WTC11 (cell line): ENCODE results near the gene HACD1.

Experiments used
- CTCF ChIP-seq: fragments of 200-600 bp; IDR thresholded peaks from 2 replicates; pipeline ENCODE4 v1.8.0; 2022; ENCODE audit warnings: antibody characterized with exemption
- NR3C1 ChIP-seq: sonication (generic); formaldehyde crosslinking; conservative IDR thresholded peaks from 2 replicates; pipeline ENCODE4 v1.8.1; 2023; ENCODE audit warnings: low read depth, mild to moderate bottlenecking, missing genetic modification reagents
- ZNF423 ChIP-seq: fragments of 250-450 bp; sonication (Bioruptor Pico); IDR thresholded peaks from 2 replicates; pipeline ENCODE4 v2.1.2; 2022; ENCODE audit warnings: mild to moderate bottlenecking, moderate library complexity

DNA sequence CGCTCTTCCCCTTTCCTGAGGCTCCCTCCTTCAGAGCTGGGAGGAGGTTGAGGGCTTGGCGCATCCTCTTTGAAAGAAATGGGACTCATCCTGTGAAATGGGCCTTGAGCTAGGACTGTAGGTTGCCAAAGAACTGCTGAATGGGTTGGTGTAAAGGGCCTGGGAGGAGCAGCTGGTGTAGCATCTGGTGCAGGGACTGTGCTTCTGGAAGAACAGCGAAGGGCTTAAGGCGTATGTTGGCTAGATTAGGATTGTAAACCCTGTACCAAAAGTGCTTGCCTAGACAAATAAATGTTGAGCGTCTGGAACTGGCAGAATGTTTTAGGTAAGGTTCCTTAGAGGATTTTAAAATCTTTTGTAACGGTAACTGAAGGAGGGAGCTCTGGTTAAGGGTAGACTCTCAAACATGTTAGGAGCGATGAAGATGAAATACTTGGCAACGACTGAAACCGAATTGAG is 27.3 kb upstream of the HACD1 start:
- TF ChIP-seq ZNF423 (CRISPR knock-in tag) = no peak
- no peak for TF ChIP-seq CTCF
- no peak for TF ChIP-seq NR3C1 (CRISPR knock-in tag)
